Subcutaneous abdominal adipose tissue (tissue), 5 donors: ENCODE data around the gene MYH11.
"Not testable (repeated sequence)": the region's sequence is repeated elsewhere in the genome, so short reads cannot be mapped to it uniquely, and the experiment has no call there.

Experiments used
- H3K27ac ChIP-seq: one replicate; pipeline ENCODE4 v1.7.0; 2013; ENCODE audit warnings: low read depth, mild to moderate bottlenecking, inconsistent platforms, low read length, moderate library complexity
- H3K27me3 ChIP-seq, 5 donors: one replicate each; pipeline ENCODE4 v1.7.0; 2013; ENCODE audit warnings: low read length in 5 of 5, inconsistent platforms in 1 of 5; ENCODE audit not compliant: control insufficient read depth in 5 of 5, insufficient read depth in 4 of 5
- H3K36me3 ChIP-seq, 5 donors: one replicate each; pipeline ENCODE4 v1.7.0; 2013; ENCODE audit warnings: low read length in 5 of 5; ENCODE audit not compliant: control insufficient read depth in 5 of 5, insufficient read depth in 5 of 5
- H3K4me1 ChIP-seq, 5 donors: one replicate each; pipeline ENCODE4 v1.7.0; 2013; ENCODE audit warnings: low read length in 5 of 5, mild to moderate bottlenecking in 3 of 5, moderate library complexity in 1 of 5; ENCODE audit not compliant: control insufficient read depth in 5 of 5, insufficient read depth in 5 of 5
- H3K4me3 ChIP-seq, 5 donors: one replicate each; pipeline ENCODE4 v1.7.0; 2013; ENCODE audit warnings: low read length in 5 of 5, low read depth in 1 of 5
- H3K9ac ChIP-seq, 5 donors: one replicate each; pipeline ENCODE4 v1.7.0; 2013; ENCODE audit warnings: low read length in 5 of 5, mild to moderate bottlenecking in 4 of 5, moderate library complexity in 3 of 5
- H3K9me3 ChIP-seq, 5 donors: one replicate each; pipeline ENCODE4 v1.7.0; 2013; ENCODE audit warnings: low read length in 5 of 5; ENCODE audit not compliant: control insufficient read depth in 5 of 5
- donor health status: healthy.
- donor health status: healthy.
- donor health status: healthy.
- donor health status: healthy.
- donor health status: healthy.

The MYH11 gene

DNA sequence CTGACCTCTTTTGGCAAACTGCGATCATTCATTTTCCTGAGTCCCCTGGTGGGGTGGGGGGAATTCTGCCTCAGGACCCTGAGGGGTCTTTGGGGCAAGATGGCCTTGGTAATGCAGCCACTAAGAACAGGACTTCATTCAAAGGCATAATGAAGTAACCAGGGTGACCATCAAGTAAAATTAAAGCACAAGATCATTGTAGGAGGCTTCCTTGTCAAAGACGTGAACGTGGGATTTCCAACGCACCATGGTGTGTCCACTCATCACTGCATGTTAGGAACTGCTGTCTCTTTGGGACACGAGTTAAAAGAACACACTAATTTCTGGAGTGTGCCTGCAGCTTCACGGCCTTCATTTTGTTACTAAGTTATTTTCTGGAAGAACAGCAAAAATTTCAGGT, 155.5 kb downstream of the MYH11 start:
- H3K9ac ChIP-seq = no peak overlapping the region
- H3K27ac ChIP-seq = no peak overlapping the region
- no peaks in the 10 kb centered on the region for H3K27me3 ChIP-seq
- peaks cover 0 to 56% (median 46%) of the 10 kb centered on the region in 5 donors for H3K36me3 ChIP-seq
- no peaks in the 10 kb centered on the region for H3K4me1 ChIP-seq
- no peak overlapping the region for H3K4me3 ChIP-seq
- no peaks in the 10 kb centered on the region for H3K9me3 ChIP-seq

DNA sequence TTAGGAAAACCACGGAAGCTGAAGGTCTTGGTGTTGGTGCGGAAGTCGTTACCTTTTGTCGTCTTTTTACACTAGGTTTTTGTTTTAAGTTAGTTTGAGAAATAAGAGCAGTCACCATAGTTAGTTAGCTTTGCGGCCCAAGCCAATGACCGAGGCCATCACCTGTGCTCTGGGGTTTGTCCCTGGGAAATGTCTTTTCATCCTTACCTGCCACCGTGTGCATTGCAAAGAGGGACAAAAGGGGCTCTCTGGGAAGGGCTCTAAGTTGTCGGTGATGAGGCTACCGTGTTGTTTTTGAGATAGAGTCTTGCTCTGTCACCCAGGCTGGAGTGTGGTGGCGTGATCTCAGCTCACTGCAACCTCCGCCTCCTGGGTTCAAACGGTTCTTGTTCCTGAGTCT, 157.0 kb downstream of the MYH11 start:
- Histone ChIP-seq H3K36me3 (peaks cover 0 to 63% (median 53%) of the 10 kb centered on the region in 5 donors), H3K4me3 (no peak overlapping the region), H3K27me3 (no peaks in the 10 kb centered on the region), H3K9me3 (no peaks in the 10 kb centered on the region), H3K9ac (no peak overlapping the region), H3K27ac (no peak overlapping the region), H3K4me1 (no peaks in the 10 kb centered on the region)

DNA sequence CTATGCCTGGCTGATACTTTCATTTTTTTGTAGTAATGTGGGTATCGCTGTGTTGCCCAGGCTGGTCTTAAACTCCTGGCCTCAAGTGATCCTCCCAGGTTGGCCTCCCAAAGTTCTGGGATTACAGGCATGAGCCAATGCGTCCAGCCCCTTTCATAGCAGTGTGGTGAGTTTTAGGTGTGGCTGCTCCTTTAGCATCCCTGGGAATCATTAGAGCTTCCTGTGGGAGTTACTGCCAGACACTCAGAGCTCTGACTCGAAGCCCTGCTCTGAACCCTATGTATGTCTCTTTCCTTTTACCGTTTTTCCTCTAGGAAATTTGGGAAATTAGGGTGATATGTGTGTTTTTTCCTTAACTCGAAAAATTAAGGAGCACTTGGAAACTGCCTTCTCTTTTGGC, 162.3 kb downstream of the MYH11 start:
- Histone ChIP-seq H3K27ac (no peak overlapping the region), H3K4me3 (no peak overlapping the region), H3K36me3 (peaks cover 0 to 88% (median 76%) of the 10 kb centered on the region in 5 donors), H3K9me3 (no peaks in the 10 kb centered on the region), H3K9ac (no peak overlapping the region), H3K4me1 (no peaks in the 10 kb centered on the region), H3K27me3 (no peaks in the 10 kb centered on the region)

DNA sequence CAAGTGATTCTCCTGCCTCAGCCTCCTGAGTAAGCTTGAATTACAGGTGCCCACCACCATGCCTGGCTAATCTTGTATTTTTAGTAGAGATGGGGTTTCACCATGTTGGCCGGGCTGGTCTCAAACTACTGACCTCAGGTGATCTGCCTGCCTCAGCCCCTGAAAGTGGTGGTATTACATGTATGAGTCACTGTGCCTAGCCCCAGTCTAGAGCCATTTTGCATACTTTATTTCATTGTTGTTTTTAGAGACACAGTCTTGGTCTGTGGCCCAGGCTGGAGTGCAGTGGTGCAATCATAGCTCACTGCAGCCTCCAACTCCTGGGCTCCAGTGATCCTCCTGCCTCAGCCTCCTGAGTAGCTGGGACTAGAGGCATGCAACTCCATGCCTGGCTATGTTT, 164.3 kb downstream of the MYH11 start:
- not testable (repeated sequence) for H3K27me3 ChIP-seq, H3K4me1 ChIP-seq, H3K4me3 ChIP-seq, H3K9me3 ChIP-seq, H3K9ac ChIP-seq, H3K27ac ChIP-seq
- peaks cover 0 to 84% (median 73%) of the 10 kb centered on the region in 5 donors for H3K36me3 ChIP-seq

DNA sequence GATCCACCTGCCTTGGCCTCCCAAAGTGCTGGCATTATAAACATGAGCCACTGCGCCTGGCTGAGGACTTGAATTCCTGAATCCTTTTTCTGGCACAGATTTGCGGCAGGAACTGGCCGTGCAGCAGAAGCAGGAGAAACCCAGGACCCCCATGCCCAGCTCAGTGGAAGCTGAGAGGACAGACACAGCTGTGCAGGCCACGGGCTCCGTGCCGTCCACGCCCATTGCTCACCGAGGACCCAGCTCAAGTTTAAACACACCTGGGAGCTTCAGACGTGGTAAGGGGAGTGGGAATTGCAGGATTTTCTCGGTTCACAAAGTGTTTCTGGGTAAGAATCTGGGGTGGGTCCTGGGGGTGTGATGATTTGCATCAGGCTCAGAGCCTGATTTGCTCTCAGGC, 165.8 kb downstream of the MYH11 start:
- Histone ChIP-seq H3K27me3 (no peaks in the 10 kb centered on the region), H3K4me1 (no peaks in the 10 kb centered on the region), H3K9ac (no peak overlapping the region), H3K36me3 (peaks cover 0 to 86% (median 71%) of the 10 kb centered on the region in 5 donors), H3K9me3 (no peaks in the 10 kb centered on the region), H3K27ac (no peak overlapping the region), H3K4me3 (no peak overlapping the region)

DNA sequence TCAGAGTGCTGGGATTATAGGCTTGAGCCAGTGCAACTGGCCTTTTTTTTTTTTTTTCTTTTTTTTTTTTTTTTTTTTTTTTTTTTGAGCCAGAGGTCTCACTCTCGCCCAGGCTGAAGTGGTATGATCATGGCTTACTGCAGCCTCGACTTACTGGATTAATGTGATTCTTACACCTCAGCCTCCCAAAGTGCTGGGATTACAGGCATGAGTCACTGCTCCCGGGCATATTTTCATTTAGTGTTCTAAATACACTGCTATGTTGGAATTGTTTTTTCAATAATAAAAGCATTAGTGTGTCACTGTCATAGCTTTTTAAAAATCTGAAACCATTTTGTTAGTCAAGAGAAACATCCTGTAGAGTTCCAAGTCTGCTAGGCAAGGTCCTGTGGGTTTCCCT, 166.5 kb downstream of the MYH11 start:
- H3K9ac ChIP-seq = no peak overlapping the region
- H3K4me3 ChIP-seq = no peak overlapping the region
- peaks cover 0 to 90% (median 67%) of the 10 kb centered on the region in 5 donors for H3K36me3 ChIP-seq
- no peaks in the 10 kb centered on the region for H3K27me3 ChIP-seq
- no peak overlapping the region for H3K27ac ChIP-seq
- no peaks in the 10 kb centered on the region for H3K9me3 ChIP-seq
- no peaks in the 10 kb centered on the region for H3K4me1 ChIP-seq

DNA sequence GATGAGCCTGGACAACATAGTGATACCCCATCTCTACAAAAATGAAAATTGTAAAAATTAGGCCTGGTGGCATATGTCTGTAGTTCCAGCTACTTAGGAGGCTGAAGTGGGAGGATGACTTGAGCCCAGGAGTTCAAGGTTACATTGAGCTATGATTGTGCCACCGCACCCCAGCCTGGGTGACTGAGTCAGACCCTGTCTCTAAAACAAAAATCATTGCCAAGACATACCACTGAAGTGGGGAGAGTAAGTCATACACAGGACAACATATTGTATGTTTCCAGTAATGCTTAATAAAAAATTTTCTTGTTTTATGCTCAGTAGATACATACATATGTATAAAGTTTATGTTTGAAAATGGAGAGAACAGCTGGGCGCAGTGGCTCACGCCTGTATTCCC, 167.5 kb downstream of the MYH11 start:
- H3K4me3 ChIP-seq = no peak overlapping the region
- peaks cover 4 to 87% (median 60%) of the 10 kb centered on the region in 5 donors for H3K36me3 ChIP-seq
- H3K4me1 ChIP-seq = no peaks in the 10 kb centered on the region
- H3K27ac ChIP-seq = no peak overlapping the region
- H3K27me3 ChIP-seq = no peaks in the 10 kb centered on the region
- H3K9ac ChIP-seq = no peak overlapping the region
- no peaks in the 10 kb centered on the region for H3K9me3 ChIP-seq

DNA sequence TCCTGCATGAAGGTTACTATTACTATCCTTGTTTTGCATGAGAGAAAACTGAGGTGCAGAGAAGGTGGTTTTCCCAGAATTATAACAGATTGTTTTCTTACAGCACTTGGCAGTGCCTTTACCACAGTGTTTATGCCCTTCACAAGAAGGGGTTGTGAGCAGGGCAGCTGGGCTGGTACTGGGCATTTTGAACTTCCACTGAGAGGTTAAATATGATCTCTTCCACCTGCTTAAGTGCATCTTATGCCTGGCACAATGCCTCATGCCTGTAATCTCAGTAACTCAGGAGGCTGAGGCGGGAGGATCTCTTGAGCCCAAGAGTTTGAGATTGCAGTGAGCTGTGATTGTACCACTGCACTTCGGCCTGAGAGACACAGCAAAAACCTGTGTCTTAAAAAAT, 170.5 kb downstream of the MYH11 start:
- no peak overlapping the region for H3K4me3 ChIP-seq
- H3K9me3 ChIP-seq = no peaks in the 10 kb centered on the region
- H3K9ac ChIP-seq = no peak overlapping the region
- H3K36me3 ChIP-seq = peaks cover 4 to 66% (median 34%) of the 10 kb centered on the region in 5 donors
- no peaks in the 10 kb centered on the region for H3K27me3 ChIP-seq
- no peak overlapping the region for H3K27ac ChIP-seq
- H3K4me1 ChIP-seq = no peaks in the 10 kb centered on the region

DNA sequence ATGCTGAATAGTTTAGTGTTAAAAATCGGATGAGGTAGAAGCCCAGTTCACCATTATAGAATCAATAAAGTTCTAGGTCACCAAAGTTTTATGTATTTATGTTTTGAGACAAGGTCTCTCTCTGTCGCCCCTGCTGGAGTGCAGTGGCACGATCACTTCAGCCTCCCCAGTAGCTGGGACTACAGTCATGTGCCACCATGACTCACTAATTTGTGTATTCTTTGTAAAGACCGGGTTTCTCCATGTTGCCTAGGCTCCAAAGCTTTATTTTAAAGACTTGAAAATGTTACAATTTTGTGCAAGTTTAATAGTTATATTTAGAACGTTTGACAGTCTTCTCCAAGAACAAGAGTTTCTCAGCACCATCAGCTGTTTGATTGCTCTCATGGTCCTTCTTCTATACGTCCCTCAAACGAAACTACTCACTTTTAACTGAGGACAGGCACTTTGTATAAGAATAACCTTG, 174.7 kb downstream of the MYH11 start:
- Histone ChIP-seq H3K27me3 (no peaks in the 10 kb centered on the region), H3K9ac (no peak overlapping the region), H3K4me1 (no peaks in the 10 kb centered on the region), H3K36me3 (peaks cover 4 to 55% (median 18%) of the 10 kb centered on the region in 5 donors), H3K9me3 (no peaks in the 10 kb centered on the region), H3K4me3 (no peak overlapping the region), H3K27ac (no peak overlapping the region)

DNA sequence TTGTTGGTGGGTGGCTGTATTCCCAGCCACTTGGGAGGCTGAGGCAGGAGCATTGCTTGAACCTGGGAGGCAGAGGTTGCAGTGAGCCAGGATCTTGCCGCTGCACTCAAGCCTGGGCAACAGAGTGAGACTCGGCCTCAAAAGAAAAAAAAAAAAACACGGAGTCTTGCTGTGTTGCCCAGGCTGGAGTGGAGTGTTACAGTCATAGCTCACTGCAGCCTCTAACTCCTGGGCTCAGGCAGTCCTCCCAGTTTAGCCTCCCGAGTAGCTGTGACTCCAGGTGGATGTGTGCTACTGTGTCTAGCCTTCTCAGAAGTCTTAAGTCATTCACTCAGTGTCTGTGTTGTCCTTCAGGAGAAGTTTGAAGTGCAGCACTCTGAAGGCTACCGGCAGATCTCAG, 179.4 kb downstream of the MYH11 start:
- H3K9me3 ChIP-seq = no peaks in the 10 kb centered on the region
- no peaks in the 10 kb centered on the region for H3K27me3 ChIP-seq
- peaks cover 8 to 17% (median 15%) of the 10 kb centered on the region in 5 donors for H3K4me1 ChIP-seq
- peaks cover 0 to 29% (median 12%) of the 10 kb centered on the region in 5 donors for H3K36me3 ChIP-seq
- H3K27ac ChIP-seq = no peak overlapping the region
- no peak overlapping the region for H3K9ac ChIP-seq
- H3K4me3 ChIP-seq = no peak overlapping the region

DNA sequence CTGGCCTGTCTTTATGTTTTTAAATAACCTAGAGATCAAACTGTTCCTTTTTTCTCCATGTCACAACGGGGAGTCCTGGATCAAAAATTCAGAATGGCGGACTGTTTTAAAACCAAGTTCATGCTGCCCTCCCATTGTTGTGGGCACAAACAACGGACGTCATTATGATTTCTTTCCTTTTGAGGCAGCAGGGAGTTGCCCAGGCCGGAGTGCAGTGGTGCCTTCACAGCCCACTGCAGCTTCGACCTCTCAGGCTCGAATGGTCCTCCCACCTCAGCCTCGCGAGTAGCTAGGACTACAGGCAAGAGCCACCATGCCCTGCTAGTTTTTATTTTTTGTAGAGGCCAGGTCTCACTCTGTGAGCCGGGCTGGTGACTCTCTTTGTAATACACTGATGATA, 180.3 kb downstream of the MYH11 start:
- no peaks in the 10 kb centered on the region for H3K9me3 ChIP-seq
- H3K4me1 ChIP-seq = peaks cover 10 to 21% (median 20%) of the 10 kb centered on the region in 5 donors
- no peak overlapping the region for H3K9ac ChIP-seq
- H3K4me3 ChIP-seq = no peak overlapping the region
- no peaks in the 10 kb centered on the region for H3K27me3 ChIP-seq
- no peak overlapping the region for H3K27ac ChIP-seq
- H3K36me3 ChIP-seq = peaks cover 0 to 29% (median 12%) of the 10 kb centered on the region in 5 donors
